Choroid plexus epithelial cell (primary cell): ENCODE results near the gene MRPL27.
A peak's percentile ranks its signal among the peaks of the same experiment; 100 is the strongest.

Experiments used
- DNase-seq: peaks from one replicate; pipeline ENCODE4 v3.0.0-alpha.2; 2010; ENCODE audit warnings: low read depth
- H3K4me3 ChIP-seq: 2 replicates; pipeline ENCODE4 v1.5.1; 2011; ENCODE audit warnings: low read depth, mild to moderate bottlenecking, control low read depth, low read length, moderate library complexity
- TF ChIP-seq, protein P1 (sequence below): conservative IDR thresholded peaks from 2 replicates; pipeline ENCODE4 v1.5.1; 2011; ENCODE audit warnings: low read depth, mild to moderate bottlenecking, control low read depth, inconsistent platforms, low read length, moderate library complexity

MRPL27 gene

DNA sequence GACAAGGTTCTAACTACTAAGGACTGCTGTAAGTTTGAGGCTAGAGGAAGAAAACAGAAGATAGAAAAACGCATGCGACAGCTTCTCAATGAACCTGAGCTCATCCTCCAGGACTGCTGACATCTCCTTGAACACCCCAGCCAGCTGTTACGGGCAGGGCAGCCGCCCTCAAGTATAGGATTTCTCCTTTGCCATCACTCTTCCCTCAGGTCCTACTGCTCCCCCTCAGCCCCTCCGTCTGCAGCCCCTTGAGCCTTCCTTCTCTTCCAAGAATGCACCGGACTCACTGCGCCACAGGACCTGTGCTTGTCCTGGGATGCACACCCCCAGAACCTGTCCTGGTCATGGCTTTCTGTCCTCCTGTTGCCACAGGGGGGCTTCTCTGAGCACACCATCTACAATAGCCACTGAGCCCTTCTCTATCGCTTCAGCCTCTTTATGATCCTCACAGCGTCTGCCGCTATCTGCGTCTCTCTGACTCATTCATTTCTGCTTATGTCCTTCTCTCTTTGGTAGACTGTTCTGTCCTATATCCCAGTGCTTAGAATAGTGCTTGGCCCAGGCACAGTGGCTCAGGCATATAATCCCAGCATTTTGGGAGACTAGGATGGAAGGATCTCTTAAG lies 42.7 kb downstream of the MRPL27 start:
- H3K4me3 ChIP-seq = no peak overlapping the region
- DNase-seq = no peak
- TF ChIP-seq, protein P1, sequence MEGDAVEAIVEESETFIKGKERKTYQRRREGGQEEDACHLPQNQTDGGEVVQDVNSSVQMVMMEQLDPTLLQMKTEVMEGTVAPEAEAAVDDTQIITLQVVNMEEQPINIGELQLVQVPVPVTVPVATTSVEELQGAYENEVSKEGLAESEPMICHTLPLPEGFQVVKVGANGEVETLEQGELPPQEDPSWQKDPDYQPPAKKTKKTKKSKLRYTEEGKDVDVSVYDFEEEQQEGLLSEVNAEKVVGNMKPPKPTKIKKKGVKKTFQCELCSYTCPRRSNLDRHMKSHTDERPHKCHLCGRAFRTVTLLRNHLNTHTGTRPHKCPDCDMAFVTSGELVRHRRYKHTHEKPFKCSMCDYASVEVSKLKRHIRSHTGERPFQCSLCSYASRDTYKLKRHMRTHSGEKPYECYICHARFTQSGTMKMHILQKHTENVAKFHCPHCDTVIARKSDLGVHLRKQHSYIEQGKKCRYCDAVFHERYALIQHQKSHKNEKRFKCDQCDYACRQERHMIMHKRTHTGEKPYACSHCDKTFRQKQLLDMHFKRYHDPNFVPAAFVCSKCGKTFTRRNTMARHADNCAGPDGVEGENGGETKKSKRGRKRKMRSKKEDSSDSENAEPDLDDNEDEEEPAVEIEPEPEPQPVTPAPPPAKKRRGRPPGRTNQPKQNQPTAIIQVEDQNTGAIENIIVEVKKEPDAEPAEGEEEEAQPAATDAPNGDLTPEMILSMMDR = no peak

DNA sequence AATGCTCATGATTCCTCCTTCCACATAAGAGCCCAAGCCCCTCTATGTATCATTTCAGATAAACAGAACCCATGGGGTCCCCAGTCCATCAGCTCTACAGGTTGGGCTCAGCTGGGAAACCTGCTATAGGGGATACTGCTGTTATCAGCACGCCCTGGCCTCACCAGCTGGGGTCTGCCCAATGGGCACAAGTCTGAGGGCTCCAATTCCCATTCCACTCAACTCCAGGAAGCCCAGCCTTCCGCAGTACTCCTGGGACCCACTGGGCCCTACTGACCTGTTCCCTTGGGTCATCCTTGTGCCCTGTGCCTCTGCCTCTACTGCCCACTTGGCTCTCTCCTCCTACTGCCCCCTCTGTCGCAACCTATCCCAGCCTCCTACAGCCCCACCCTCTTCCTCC lies 43.3 kb downstream of the MRPL27 start:
- TF ChIP-seq, protein P1 = no peak
- no peak overlapping the region for H3K4me3 ChIP-seq
- no peak for DNase-seq

DNA sequence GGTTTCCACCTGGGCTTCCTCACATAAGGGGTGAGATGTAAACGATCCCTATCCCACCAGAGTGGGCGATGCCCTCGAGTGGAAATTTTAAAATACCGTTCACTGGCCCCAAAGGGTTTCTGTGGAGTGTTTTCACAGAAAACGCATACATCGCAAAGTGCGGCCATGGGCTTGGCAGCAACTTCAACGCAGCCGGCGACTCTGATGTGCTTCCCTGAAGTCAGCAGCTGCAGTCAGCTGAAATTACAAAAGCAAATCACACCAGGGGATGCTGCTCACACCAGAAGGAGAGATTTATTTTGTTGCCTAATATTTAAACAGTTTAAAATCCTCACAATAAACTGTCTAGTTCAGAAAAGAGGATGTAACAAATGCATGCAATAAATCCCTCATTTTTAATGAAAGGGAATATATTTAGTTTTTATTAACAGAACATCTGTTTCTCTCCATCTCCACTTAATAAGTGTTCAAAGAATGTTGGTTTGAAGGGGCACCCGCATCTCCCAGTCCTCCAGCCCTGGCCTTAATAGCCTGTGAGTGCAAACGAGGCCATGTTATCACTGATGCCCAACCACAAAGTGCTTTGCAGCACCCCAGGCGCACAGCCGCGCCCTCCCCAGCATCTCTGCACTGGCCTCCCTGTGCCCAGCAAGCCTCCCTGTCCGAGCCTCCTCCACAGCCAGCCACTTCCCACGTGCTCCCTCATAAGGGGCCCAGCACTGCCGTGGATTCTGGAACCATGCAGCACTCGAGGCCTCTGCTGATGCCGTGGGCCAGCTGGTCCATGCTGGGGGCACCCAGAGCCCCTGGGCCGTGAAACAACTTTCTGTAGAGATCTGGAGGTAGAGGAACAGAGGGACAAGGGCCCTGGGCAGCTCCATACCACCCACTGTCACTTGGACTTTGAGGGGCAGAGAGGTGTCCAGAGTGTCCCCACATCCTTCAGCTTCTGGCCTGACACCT lies 44.3 kb downstream of the MRPL27 start:
- TF ChIP-seq, protein P1 = no peak
- H3K4me3 ChIP-seq = no peak overlapping the region
- DNase-seq = peak; percentile 57

DNA sequence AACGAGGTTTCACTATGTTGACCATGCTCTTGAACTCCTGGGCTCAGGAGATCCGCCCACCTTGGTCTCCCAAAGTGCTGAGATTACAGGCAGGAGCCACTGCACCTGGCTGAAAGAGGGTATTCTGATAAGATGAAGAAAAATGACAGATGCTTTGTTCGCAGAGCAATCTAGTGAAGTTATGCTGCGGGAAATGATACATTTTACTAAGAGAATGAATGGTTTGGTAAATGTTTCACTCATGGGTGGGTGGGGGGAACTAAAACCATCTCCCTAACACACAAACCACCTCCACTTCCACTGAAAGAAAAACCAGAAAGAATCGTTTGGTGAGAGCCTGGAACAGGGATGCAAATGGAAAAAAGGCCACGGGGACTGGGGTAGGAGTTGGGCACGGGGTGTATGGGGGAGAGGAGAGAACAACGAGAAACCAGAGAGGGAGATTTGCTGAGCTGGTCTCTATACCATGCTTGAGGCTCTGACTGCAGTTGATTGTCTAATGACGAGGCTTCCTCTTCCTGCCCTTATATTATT lies 46.1 kb downstream of the MRPL27 start:
- DNase-seq = no peak
- TF ChIP-seq, protein P1 = no peak
- H3K4me3 ChIP-seq = no peak overlapping the region

DNA sequence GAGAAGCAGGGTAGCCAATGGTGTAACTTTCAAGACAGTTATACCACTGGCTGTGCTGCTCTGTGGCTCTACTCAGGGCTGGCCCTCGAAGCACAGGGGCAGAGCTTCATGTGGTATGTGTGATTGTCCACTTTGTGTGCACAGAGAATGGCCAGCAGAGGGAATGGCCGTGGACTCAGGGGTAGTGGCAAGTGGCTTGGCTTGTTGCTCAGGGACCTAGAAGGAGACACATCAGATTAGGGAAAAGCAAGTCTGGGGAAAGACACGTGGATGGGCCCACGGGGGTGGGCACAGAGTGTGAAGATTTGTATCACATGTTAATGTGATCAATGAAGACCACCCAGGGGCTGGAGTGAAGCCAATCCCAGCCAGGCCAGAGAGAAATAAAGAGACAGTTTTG lies 47.1 kb downstream of the MRPL27 start:
- H3K4me3 ChIP-seq = no peak overlapping the region
- TF ChIP-seq, protein P1 = no peak
- DNase-seq = no peak

DNA sequence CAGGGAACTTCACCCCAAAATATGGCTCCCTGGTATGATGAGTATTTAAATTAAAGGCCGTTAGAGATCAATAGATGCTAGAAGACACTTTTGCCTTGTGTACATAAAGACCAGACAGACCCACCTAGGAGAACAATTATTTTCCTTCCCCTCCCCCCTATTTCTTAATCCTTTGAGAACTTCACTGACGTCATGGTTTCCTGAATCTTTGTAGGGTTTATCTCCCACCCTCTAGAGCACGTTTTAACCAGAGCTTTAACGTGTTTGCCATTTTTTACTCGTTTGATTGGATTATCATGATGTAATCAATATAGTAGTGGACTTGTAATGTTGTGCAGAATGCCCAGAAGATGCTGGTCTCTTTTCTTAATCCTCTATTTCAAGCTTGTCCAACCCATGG lies 49.9 kb downstream of the MRPL27 start:
- TF ChIP-seq, protein P1 = no peak
- no peak overlapping the region for H3K4me3 ChIP-seq
- DNase-seq = no peak
